Sciatic nerve (tissue), 2 donors: ENCODE results near the gene FGFBP1. TPM values are rescaled to one million over a fixed set of nuclear protein-coding genes. Genes with fewer than 3 reads are reported as not detected.

Experiments used
- ATAC-seq: fragments of 200-7000 bp; cut with Tn5 transposase; one replicate; pipeline ENCODE4 v1.9.1; 2020; ENCODE audit warnings: mild to moderate bottlenecking, moderate library complexity
- DNase-seq: peaks from one replicate; pipeline ENCODE4 v3.0.0-alpha.2; 2020; ENCODE audit warnings: low spot score
- intact Hi-C: fragments of 100-400 bp; cut with DNase I; formaldehyde crosslinking; loops from one replicate; pipeline ENCODE4 v1.14.2; 2022
- total RNA-seq: library from RNA; stranded (reverse); fragmentation: NEBNext Ultra II Directional; extraction: Animal tissue kit (Norgen Biotek cat#: 25700); gene quantifications from one replicate; pipeline ENCODE4 v1.2.1, GENCODE V29; 2021
- donor health status: DM: no; HTN: no; CAD: no.
- donor health status: DM: no; HTN: no; CAD: no.

FGFBP1 gene
- not detected for total RNA-seq

GRCh38 chr4:15938640-15939039 lies at the start of gene FGFBP1:
Gene FGFBP1 (minus strand): TSS chr4:15938740. CDS start chr4:15936632, 2,108 bp downstream.
- DNase-seq = no peak
- intact Hi-C loops = no loop called here
- ATAC-seq = no peak

DNA sequence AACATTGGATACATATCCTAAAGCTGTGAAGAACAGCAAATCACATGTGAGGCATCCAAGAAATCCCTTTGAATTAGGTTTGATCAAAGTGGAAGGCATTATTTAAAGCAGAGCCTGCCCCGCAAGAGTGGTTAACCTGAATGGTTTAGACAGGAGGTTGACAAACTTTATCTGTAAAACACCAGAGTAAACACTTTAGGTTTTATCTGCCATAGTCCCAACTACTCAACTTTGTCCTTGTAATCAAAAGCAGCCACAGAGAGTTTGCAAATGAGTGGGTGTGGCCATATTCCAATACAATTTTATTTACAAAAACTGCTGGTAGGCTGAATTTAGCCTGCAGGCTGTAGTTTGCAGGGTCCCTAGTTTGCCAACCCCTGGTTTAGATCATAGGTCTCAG lies 49.7 kb upstream of the FGFBP1 start:
- no peak for DNase-seq
- ATAC-seq = no peak
- intact Hi-C loops = loop anchor here (5.0 kb wide), 1 partner anchor 1806 kb away; no protein-coding TSS in a partner anchor

DNA sequence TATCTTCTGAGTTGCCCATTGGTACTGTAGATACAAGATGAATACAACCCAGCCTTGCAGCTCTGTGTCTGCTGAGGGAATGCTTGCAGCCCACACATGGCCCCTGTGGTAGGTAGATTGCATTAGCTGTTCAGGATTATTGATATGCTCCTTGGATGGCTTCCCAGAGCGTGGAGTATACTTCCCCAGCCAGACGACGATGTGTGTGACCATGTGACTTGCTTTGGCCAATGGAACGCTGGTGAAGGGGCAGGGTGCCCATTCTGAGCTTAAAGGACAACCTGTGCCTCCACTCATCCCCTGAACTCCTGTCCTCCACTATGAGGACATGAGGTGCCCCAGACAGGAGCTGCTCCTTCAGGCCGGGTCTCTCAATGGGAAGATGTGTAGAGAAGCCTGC lies 48.4 kb upstream of the FGFBP1 start:
- DNase-seq = no peak
- ATAC-seq = no peak
- intact Hi-C loops = loop anchor here (5.0 kb wide), 1 partner anchor 1805 kb away; no protein-coding TSS in a partner anchor

- ATAC-seq (no peak), DNase-seq (no peak)
- intact Hi-C loops = loop anchor here (5.0 kb wide), 1 partner anchor 1044 kb away; no protein-coding TSS in a partner anchor
Observed at GRCh38 chr4:15983610-15984009, 45.1 kb upstream of the FGFBP1 start.

DNA sequence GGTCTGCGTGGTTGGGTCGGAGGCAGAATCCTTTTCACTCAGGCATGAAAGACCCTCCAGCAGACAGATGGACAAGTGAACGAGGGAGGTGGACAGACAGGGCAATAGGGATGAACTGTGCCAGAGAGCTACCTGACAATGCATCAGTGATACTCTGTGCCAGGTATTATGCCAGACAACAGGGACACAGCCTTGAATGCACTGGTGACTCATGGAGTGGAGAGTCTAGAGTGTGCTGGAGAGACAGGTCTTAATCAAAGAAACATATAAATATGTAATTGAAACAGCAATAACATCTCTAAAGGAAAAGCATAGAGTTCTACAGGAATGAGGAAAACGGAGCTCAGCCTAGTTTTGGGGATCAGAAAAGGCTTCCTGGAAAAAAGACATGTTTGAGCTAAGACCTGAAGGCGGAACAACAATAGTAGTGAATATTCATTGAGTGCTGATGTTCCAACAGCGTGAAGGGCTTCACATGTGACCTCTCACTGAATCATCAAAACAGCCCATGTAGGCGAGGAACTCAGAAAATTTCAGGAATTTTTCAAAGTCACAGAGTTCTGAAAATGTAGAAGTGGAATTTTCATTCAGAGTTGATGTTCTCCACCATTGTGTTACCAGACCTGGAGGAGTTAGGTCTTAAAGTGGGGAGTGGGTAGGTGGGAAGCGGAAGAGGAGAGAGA lies 44.4 kb upstream of the FGFBP1 start:
- intact Hi-C loops = loop anchor here (5.0 kb wide), 1 partner anchor 1044 kb away; no protein-coding TSS in a partner anchor
- DNase-seq = no peak
- ATAC-seq = no peak

DNA sequence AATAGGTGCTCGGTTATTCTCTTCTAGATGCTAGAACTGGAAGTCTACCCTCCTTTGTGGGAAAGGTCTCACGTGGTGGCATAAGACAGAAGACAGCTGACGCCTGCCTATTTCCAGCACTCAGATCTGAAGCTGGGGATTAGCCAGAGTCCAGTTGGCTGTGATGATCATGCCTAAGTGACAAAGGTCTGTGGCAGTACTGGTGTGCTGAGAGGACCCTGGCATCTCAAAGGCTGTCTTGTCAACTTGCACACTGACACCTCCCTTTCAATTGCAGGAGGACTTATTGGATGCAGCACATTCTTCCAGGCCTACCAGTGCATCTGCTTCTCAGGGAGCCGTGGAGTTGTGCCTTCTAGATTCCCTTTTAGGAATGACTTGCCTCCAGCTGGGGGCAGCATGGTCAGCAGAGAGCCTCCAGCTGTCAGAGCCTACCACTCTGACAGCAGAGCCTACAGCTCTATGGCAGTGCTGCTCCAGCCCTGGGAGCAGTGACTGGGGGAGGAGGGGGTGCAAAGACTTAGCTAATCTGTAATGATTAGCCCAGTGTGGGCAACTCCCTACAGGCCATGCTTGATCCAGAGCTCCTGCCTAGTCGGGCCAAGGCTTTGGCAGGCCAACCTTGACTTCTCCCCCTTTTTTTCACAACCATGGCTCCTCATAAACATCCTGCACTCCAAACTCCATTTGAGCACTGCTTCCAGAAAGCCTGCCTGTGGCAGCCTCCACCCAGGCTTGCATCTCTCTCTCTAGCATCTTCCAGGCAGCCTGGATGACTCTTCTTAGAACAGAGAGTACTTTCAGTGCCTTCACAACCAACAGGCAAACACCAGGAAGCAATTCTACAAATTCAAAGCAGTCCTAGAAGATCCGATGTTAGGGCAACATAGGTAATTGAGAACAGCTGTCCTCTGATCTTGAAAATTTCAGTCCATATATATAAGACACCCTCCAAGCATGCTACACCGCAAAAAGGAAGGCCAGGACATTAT lies 38.2 kb upstream of the FGFBP1 start:
- intact Hi-C loops = no loop called here
- DNase-seq = no peak
- ATAC-seq = peak; percentile 58

GRCh38 chr4:15971068-15971801 lies 32.7 kb upstream of the FGFBP1 start:
- ATAC-seq (no peak), DNase-seq (no peak)
- intact Hi-C loops = loop anchor here (1.0 kb wide), 1 partner anchor 46 kb away; no protein-coding TSS in a partner anchor

GRCh38 chr4:15968551-15969300 lies 30.2 kb upstream of the FGFBP1 start:
- DNase-seq = no peak
- intact Hi-C loops = no loop called here
- ATAC-seq = no peak

- intact Hi-C loops = no loop called here
- ATAC-seq (no peak), DNase-seq (no peak)
Observed at GRCh38 chr4:15965325-15965724, 26.8 kb upstream of the FGFBP1 start.

DNA sequence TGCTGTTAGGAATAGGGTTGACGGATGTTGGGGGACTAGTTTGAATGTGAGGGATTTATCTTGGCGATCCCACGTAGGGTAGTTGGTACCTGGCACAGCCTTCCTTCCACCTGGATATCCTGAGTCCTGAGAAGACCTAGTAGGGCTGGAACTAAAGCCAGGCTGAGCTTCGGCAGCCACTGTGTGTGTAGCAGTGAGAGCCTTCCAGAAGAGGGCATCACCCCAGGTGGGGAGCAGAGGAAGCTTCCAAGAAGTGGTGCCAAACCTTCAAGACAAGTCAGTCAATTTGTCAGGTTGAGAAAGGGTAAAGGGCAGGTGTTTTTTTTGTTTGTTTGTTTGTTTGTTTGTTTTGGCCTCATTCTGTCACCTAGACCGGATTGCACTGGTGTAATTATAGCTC lies 25.6 kb upstream of the FGFBP1 start:
- ATAC-seq (no peak), DNase-seq (no peak)
- intact Hi-C loops = loop anchor here (5.0 kb wide), 1 partner anchor 422 kb away; no protein-coding TSS in a partner anchor

DNA sequence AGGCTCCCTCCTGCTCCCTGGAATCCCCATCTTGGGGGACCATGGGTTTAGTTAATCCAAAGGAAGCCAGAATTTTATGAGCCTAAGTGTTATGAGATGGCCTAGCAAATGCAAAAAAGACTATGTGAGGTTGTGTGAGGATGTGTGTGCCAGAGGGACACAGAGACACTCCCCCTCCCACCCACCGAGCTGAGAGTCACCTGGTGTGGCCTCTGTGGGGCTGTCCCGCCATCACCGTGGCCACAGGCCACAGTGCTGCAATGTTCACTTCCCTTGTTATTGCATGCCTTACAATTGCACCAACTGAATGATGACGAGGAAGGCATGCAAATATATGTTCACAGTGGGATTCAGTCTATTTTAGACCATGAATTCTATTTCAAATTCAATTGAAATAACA lies 25.0 kb upstream of the FGFBP1 start:
- DNase-seq (no peak), ATAC-seq (peak; percentile 65)
- intact Hi-C loops = loop anchor here (5.0 kb wide), 1 partner anchor 421 kb away; no protein-coding TSS in a partner anchor

- DNase-seq (peak; percentile 69), ATAC-seq (peak; percentile 87)
- intact Hi-C loops = loop anchor here (5.0 kb wide), 1 partner anchor 421 kb away; no protein-coding TSS in a partner anchor
Observed at GRCh38 chr4:15963001-15963451, 24.5 kb upstream of the FGFBP1 start, which contains the start of gene FGFBP2. Gene FGFBP2 (minus strand): TSS chr4:15963175. CDS start chr4:15963129, 46 bp downstream.

- ATAC-seq (peak; percentile 9), DNase-seq (no peak)
- intact Hi-C loops = loop anchor here (5.0 kb wide), 1 partner anchor 420 kb away; no protein-coding TSS in a partner anchor
Observed at GRCh38 chr4:15961781-15962510, 23.4 kb upstream of the FGFBP1 start.

- DNase-seq (no peak), ATAC-seq (no peak)
- intact Hi-C loops = loop anchor here (10.0 kb wide), 1 partner anchor 154 kb away; no protein-coding TSS in a partner anchor
Observed at GRCh38 chr4:15958562-15958961, 20.0 kb upstream of the FGFBP1 start.

DNA sequence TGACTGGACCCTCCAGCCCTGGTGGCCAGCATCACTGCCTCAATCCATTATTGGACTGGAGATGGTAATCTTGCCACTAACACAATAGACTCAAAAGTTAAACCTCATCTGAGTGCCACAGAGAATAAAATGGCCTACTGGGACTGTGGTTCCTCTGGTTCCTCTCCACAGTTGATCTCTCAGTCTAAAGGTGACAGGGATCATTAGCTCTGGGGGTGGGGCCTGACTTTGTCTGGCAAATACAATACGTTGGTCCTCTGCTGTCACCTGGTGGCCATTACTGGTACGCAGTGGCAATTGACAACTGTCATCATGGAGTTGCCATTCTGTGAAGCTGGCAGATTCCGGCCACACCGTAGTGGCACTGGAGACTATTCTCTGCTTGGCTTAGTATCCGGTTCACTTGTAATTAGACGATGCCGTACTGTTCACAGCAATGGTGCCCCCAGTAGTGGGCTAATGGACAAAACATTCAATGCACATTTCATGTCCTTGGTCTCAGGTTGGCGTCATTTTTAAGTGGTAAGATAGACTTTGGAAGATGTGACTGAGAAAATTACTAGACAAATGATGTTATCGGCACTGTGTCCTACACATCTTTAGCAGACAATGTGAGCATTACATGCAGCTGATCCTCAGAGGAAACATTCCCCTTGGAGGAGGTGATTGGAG lies 17.8 kb upstream of the FGFBP1 start:
- peak; percentile 86 for DNase-seq
- intact Hi-C loops = loop anchor here (10.0 kb wide), 1 partner anchor 152 kb away; no protein-coding TSS in a partner anchor

DNA sequence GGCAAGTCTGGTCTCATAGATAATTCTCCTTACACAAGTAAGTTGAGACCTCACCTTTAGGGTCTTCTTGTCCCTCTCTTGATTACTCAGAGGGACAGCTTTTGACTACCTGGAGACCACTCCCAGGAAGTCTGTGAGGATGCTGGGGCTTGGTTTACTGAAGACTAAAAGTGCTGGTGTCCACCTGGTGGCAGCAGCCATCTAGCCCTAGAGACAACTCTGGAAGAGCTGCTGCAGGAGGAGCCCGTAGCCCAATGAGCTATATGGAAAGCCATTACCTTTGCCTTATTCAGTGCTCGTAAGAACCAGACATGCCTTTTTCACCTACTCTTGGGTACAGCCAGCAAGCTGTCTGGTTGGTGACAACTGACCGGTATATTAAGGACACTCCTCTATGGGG lies 17.1 kb upstream of the FGFBP1 start:
- intact Hi-C loops = loop anchor here (10.0 kb wide), 1 partner anchor 151 kb away; no protein-coding TSS in a partner anchor
- ATAC-seq (peak; percentile 28), DNase-seq (no peak)

More for the DNA sequence above, 17.8 kb upstream of the FGFBP1 start:
- ATAC-seq = peak; percentile 82
